ENCODE data around the gene FIG4. TPM values are rescaled to one million over a fixed set of nuclear protein-coding genes. Genes with fewer than 3 reads are reported as not detected.
A peak's percentile ranks its signal among the peaks of the same experiment; 100 is the strongest.

Gene FIG4
- polyA plus RNA-seq (35.4 and 36.9 TPM in 2 replicates), polyA minus RNA-seq (44.6 and 47.0 TPM in 2 replicates)

DNA sequence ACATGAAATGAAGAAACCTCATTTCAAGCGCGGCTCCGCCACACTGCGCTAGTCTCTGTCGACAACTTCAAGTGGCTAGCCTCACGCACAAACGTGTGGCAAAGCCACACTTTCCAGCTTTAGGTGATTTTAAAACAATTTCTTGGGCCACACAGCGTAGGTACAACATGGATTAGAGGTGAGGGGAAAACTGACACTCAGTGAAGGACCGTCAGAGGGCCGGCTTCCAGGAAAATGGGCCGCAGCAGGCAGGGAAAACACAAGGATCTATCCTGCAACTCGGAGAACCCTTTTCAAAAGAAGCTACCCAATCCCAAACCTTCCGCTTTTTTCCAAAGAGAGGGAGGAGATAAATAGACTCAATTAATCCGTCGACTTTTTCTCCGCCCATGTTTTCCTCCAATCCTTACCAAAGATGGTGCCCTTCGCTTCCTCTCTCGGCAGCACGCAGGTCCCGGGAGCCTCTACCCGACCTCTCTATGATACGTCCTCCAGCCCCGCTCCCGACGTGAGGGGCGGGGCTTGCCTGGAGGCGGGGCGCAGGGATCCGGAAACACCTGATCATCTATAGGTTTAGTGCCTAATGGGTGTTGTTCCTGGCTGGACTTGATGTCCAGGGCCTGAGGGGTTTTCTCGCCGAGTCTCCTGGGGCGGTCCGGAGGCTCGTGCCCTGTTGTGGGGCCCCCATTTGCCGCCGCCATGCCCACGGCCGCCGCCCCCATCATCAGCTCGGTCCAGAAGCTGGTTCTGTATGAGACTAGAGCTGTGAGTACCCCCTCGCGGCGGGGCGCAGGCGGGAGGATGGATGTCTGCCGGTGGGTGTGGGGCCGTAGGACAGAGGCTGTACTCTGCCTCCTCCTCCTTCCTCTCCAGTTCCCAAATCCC lies at the start of gene FIG4, which contains the start of gene AK9:
FIG4 (plus strand) TSS at position 560 of the 885 bp plus-strand sequence; CDS start at position 700, 140 bp downstream.
AK9 (minus strand) TSS at position 466 of the 885 bp plus-strand sequence. CDS start 15,457 bp downstream, outside the sequence.
- no peaks in the 10 kb centered on the region for H3K27me3 ChIP-seq (ENCODE audit: insufficient read depth, low read depth, low read length)
- peaks cover 9% of the 10 kb centered on the region for H3F3A ChIP-seq (ENCODE audit: insufficient read depth, low read length, poor library complexity, severe bottlenecking)
- H3K79me2 ChIP-seq (replicated peaks; ENCODE audit: insufficient read depth, low read length): peaks cover 9% of the 10 kb centered on the region
- no peaks in the 10 kb centered on the region for H3K9me3 ChIP-seq (ENCODE audit: low read length)
- peak within 1 kb of the TSS; percentile 81 for H3K4me2 ChIP-seq (ENCODE audit: low read length)
- peak within 1 kb of the TSS; percentile 81 for H3K4me3 ChIP-seq (ENCODE audit: low read length)
- H3K9ac ChIP-seq (ENCODE audit: low read length): peak within 1 kb of the TSS; percentile 86
- peak within 1 kb of the TSS; percentile 97 for H2AFZ ChIP-seq (ENCODE audit: low read depth, low read length)
- peak within 1 kb of the TSS; percentile 90 for H3K27ac ChIP-seq (ENCODE audit: low read length)
- no peaks in the 10 kb centered on the region for H3K9me2 ChIP-seq (ENCODE audit: insufficient read depth, low read length)
- peaks cover 2% of the 10 kb centered on the region for H3K36me3 ChIP-seq (ENCODE audit: insufficient read depth, low read length)
- no peak for TF ChIP-seq RAD21 (conservative IDR thresholded peaks at IDR 0.05)
- no peak for TF ChIP-seq EZH2 (IDR thresholded peaks at IDR 0.05; ENCODE audit: borderline replicate concordance, insufficient read depth, low read length, poor library complexity, severe bottlenecking)
- TF ChIP-seq, protein P1, sequence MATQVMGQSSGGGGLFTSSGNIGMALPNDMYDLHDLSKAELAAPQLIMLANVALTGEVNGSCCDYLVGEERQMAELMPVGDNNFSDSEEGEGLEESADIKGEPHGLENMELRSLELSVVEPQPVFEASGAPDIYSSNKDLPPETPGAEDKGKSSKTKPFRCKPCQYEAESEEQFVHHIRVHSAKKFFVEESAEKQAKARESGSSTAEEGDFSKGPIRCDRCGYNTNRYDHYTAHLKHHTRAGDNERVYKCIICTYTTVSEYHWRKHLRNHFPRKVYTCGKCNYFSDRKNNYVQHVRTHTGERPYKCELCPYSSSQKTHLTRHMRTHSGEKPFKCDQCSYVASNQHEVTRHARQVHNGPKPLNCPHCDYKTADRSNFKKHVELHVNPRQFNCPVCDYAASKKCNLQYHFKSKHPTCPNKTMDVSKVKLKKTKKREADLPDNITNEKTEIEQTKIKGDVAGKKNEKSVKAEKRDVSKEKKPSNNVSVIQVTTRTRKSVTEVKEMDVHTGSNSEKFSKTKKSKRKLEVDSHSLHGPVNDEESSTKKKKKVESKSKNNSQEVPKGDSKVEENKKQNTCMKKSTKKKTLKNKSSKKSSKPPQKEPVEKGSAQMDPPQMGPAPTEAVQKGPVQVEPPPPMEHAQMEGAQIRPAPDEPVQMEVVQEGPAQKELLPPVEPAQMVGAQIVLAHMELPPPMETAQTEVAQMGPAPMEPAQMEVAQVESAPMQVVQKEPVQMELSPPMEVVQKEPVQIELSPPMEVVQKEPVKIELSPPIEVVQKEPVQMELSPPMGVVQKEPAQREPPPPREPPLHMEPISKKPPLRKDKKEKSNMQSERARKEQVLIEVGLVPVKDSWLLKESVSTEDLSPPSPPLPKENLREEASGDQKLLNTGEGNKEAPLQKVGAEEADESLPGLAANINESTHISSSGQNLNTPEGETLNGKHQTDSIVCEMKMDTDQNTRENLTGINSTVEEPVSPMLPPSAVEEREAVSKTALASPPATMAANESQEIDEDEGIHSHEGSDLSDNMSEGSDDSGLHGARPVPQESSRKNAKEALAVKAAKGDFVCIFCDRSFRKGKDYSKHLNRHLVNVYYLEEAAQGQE (IDR thresholded peaks at IDR 0.05; ENCODE audit: borderline replicate concordance): no peak
- peak; percentile 49 for TF ChIP-seq TAF1 (IDR thresholded peaks at IDR 0.05; ENCODE audit: low read depth)
- TF ChIP-seq MXI1 (conservative IDR thresholded peaks at IDR 0.05; ENCODE audit: poor library complexity, severe bottlenecking): peak; percentile 63
- no peak for TF ChIP-seq SMC3 (conservative IDR thresholded peaks at IDR 0.05; ENCODE audit: poor library complexity)
- TF ChIP-seq, protein P2, sequence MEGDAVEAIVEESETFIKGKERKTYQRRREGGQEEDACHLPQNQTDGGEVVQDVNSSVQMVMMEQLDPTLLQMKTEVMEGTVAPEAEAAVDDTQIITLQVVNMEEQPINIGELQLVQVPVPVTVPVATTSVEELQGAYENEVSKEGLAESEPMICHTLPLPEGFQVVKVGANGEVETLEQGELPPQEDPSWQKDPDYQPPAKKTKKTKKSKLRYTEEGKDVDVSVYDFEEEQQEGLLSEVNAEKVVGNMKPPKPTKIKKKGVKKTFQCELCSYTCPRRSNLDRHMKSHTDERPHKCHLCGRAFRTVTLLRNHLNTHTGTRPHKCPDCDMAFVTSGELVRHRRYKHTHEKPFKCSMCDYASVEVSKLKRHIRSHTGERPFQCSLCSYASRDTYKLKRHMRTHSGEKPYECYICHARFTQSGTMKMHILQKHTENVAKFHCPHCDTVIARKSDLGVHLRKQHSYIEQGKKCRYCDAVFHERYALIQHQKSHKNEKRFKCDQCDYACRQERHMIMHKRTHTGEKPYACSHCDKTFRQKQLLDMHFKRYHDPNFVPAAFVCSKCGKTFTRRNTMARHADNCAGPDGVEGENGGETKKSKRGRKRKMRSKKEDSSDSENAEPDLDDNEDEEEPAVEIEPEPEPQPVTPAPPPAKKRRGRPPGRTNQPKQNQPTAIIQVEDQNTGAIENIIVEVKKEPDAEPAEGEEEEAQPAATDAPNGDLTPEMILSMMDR (IDR thresholded peaks at IDR 0.05; ENCODE audit: poor library complexity, severe bottlenecking): peak; percentile 69
- peak; percentile 16 for TF ChIP-seq EP300 (conservative IDR thresholded peaks at IDR 0.05; ENCODE audit: poor library complexity, severe bottlenecking)
- peak; percentile 63 for TF ChIP-seq POLR2AphosphoS5 (IDR thresholded peaks at IDR 0.05)
- no peaks in the 10 kb centered on the region for H4K20me1 ChIP-seq (ENCODE audit: insufficient read depth)

DNA sequence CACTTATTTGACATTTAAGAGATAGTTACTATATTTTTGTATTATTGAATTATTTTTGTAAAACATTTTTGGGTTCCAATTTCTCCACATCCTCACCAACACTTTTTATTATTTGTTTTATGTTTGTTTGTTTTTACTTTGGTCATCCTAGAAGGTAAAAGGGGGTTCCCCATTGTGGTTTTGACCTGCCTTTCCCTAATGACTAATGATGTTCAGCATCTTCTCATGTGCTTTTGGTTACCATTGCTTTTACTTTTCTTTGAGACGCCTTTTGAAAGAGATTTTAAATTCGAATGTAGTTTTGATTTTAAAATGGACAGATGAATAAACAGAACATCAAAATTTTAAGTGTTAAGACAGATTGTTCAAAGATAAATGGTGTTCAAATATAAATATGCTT lies 47.0 kb upstream of the FIG4 start:
- H3K9me2 ChIP-seq (ENCODE audit: insufficient read depth, low read length): no peaks in the 10 kb centered on the region
- no peaks in the 10 kb centered on the region for H3K27me3 ChIP-seq (ENCODE audit: insufficient read depth, low read depth, low read length)
- H2AFZ ChIP-seq (ENCODE audit: low read depth, low read length): no peak overlapping the region
- no peaks in the 10 kb centered on the region for H3K36me3 ChIP-seq (ENCODE audit: insufficient read depth, low read length)
- no peak overlapping the region for H3K4me3 ChIP-seq (ENCODE audit: low read length)
- no peaks in the 10 kb centered on the region for H3K79me2 ChIP-seq (replicated peaks; ENCODE audit: insufficient read depth, low read length)
- no peaks in the 10 kb centered on the region for H4K20me1 ChIP-seq (ENCODE audit: insufficient read depth)
- H3K4me2 ChIP-seq (ENCODE audit: low read length): no peak overlapping the region
- peaks cover 2% of the 10 kb centered on the region for H3K9me3 ChIP-seq (ENCODE audit: low read length)
- H3K27ac ChIP-seq (ENCODE audit: low read length): no peak overlapping the region
- TF ChIP-seq, protein P1 (IDR thresholded peaks at IDR 0.05; ENCODE audit: borderline replicate concordance): no peak
- TF ChIP-seq SMC3 (conservative IDR thresholded peaks at IDR 0.05; ENCODE audit: poor library complexity) (no peak), MXI1 (conservative IDR thresholded peaks at IDR 0.05; ENCODE audit: poor library complexity, severe bottlenecking) (no peak), TAF1 (IDR thresholded peaks at IDR 0.05; ENCODE audit: low read depth) (no peak), EZH2 (IDR thresholded peaks at IDR 0.05; ENCODE audit: borderline replicate concordance, insufficient read depth, low read length, poor library complexity, severe bottlenecking) (no peak), POLR2AphosphoS5 (IDR thresholded peaks at IDR 0.05) (no peak), EP300 (conservative IDR thresholded peaks at IDR 0.05; ENCODE audit: poor library complexity, severe bottlenecking) (no peak)
- TF ChIP-seq, protein P2 (IDR thresholded peaks at IDR 0.05; ENCODE audit: poor library complexity, severe bottlenecking): no peak
- no peaks in the 10 kb centered on the region for H3F3A ChIP-seq (ENCODE audit: insufficient read depth, low read length, poor library complexity, severe bottlenecking)
- no peak overlapping the region for H3K9ac ChIP-seq (ENCODE audit: low read length)
